ENCODE results near the gene WDR4. TPM values are rescaled to one million over a fixed set of nuclear protein-coding genes. Genes with fewer than 3 reads are reported as not detected.

Gene WDR4
- total and polyA plus RNA-seq, 10 of the 15 experiments (the other 5 are each of a cell fraction or from before 2014, with no cell fraction given): 2.1 to 45.3 (median 18.7) TPM

GRCh38 chr21:42906233-42906632 is 26.9 kb upstream of the WDR4 start (continued):
- TF ChIP-seq SPI1 (IDR thresholded peaks at IDR 0.05; ENCODE audit: borderline replicate concordance, insufficient read depth, low read depth, low read length): no peak

DNA sequence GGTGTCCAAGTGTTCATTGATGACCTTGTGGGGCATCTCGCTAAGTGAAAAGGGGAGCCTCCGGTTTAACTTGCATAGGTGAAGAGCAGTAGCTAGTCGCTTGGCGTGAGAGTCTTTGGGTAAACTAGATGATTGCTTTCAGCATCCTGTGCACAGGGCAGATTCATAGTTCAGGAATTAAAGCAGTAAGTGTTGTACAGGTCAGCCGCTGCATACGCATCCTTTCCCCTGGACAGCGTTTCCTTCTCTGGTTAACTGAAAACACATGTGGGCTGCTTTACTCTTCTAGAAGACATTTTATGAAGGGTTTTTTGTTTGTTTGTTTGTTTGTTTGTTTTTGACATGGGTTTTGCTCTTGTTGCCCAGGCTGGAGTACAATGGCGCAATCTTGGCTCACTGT is 25.9 kb upstream of the WDR4 start:
- no TSS peak for BruUV-seq (replicated peaks)
- FAIRE-seq: no peak
- DNase-seq (ENCODE audit: low read depth, low spot score): no peak
- ChIA-PET CTCF (no interaction called here), SMC1A (ENCODE audit: uncharacterized antibody, unreplicated experiment) (interaction anchor here (0.6 kb wide), 1 partner anchor 12 kb away, joined by 3 read pairs; no protein-coding TSS in a partner anchor), POLR2A (interaction anchor here (0.6 kb wide), 1 partner anchor 129 kb away, joined by 6 read pairs; no protein-coding TSS in a partner anchor), RAD21 (ENCODE audit: unreplicated experiment) (no interaction called here)
- no peaks in the 10 kb centered on the region; the same call in 1 of the 2 replicates for H3K79me2 ChIP-seq (ENCODE audit: control insufficient read depth, insufficient read depth, low read length)
- TF ChIP-seq, protein P1, sequence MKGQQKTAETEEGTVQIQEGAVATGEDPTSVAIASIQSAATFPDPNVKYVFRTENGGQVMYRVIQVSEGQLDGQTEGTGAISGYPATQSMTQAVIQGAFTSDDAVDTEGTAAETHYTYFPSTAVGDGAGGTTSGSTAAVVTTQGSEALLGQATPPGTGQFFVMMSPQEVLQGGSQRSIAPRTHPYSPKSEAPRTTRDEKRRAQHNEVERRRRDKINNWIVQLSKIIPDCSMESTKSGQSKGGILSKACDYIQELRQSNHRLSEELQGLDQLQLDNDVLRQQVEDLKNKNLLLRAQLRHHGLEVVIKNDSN (IDR thresholded peaks at IDR 0.05; ENCODE audit: borderline replicate concordance, extremely low read length, insufficient read depth, low read depth, low read length): no peak
- TF ChIP-seq FOS (IDR thresholded peaks at IDR 0.05; ENCODE audit: borderline replicate concordance, extremely low read depth, insufficient read length): no peak
- no peak for TF ChIP-seq TCF7 (IDR thresholded peaks at IDR 0.05; ENCODE audit: borderline replicate concordance)
- no peak for TF ChIP-seq HSF1 (IDR thresholded peaks at IDR 0.05; ENCODE audit: low read depth, low read length)
- TF ChIP-seq POLR2AphosphoS2 (IDR thresholded peaks at IDR 0.05; ENCODE audit: low read depth, low read length): no peak
- no peak for TF ChIP-seq KDM1A (IDR thresholded peaks at IDR 0.05; ENCODE audit: borderline replicate concordance)
- TF ChIP-seq RCOR1 (conservative IDR thresholded peaks at IDR 0.05; ENCODE audit: low read depth, low read length): no peak
- TF ChIP-seq CHD2 (IDR thresholded peaks at IDR 0.05; ENCODE audit: borderline replicate concordance, low read depth, low read length): no peak
- TF ChIP-seq TAF1 (IDR thresholded peaks at IDR 0.05; ENCODE audit: borderline replicate concordance, low read depth, low read length): no peak
- no peak for TF ChIP-seq ZNF217 (IDR thresholded peaks at IDR 0.05)
- WGBS (ENCODE audit: insufficient coverage, insufficient replicate concordance, low lambda C conversion rate, missing lambda C conversion rate): 99% methylated on average over 8 of the region's 8 CpGs
- ATAC-seq: no peak
- in situ Hi-C loops (cut with MboI): no loop called here
- H2AFZ ChIP-seq (ENCODE audit: control insufficient read depth, low read depth, low read length): no peak overlapping the region
- H3K4me1 ChIP-seq (ENCODE audit: control insufficient read depth, insufficient read depth, low read length): no peaks in the 10 kb centered on the region
- no peaks in the 10 kb centered on the region for H4K20me1 ChIP-seq (ENCODE audit: control insufficient read depth, insufficient read depth)
- H3K4me2 ChIP-seq (ENCODE audit: control insufficient read depth, insufficient read depth): no peak overlapping the region
- H3K9me3 ChIP-seq (replicated peaks; ENCODE audit: control insufficient read depth, insufficient read depth, low read length): no peaks in the 10 kb centered on the region
- H3K9ac ChIP-seq (ENCODE audit: control insufficient read depth, insufficient read depth, low read length): no peak overlapping the region
- H3K4me3 ChIP-seq: no peak overlapping the region
- H3K27ac ChIP-seq (ENCODE audit: control insufficient read depth, insufficient read depth): no peak overlapping the region
- H3K27me3 ChIP-seq (replicated peaks in 1 of 2; ENCODE audit: control insufficient read depth in 2 of 2, insufficient read depth in 2 of 2, low read length in 1 of 2): no peaks in the 10 kb centered on the region
- intact Hi-C loops (cut with micrococcal nuclease; ENCODE audit: unreplicated experiment): no loop called here
- H3K36me3 ChIP-seq (ENCODE audit: control insufficient read depth in 2 of 2, insufficient read depth in 2 of 2, low read length in 1 of 2): peaks cover 12 to 31% of the 10 kb centered on the region in 2 experiments; a peak in 3 of 4 replicates
